NCI-H1092 treated with DMSO at 0.1 percent for 48 hours (cell line): Measurements from ENCODE around the gene CHD9.

Experiments used
- DNase-seq: peaks from one replicate; lab custom pipeline; 2025; lab: John Stamatoyannopoulos, UW

The CHD9 gene

GRCh38 chr16:53372992-53373871, 318.4 kb downstream of the CHD9 start:
- DNase-seq = peak; percentile 19

- DNase-seq = no peak
These were observed 320.0 kb downstream of the CHD9 start for GRCh38 chr16:53374800-53375199.

GRCh38 chr16:53378138-53378537, 323.3 kb downstream of the CHD9 start:
- no peak for DNase-seq
